HG03565 (cell line): ENCODE results near the gene SEC11A.
A peak's percentile ranks its signal among the peaks of the same experiment; 100 is the strongest.

Source experiments
- ATAC-seq: cut with Tn5 transposase; IDR thresholded peaks from one replicate; pipeline ENCODE4 v1.9.1; 2021; ENCODE audit warnings: mild to moderate bottlenecking, moderate library complexity; ENCODE audit not compliant: unreplicated experiment

The SEC11A gene

GRCh38 chr15:84685304-84685703 is 30.6 kb downstream of the SEC11A start:
- ATAC-seq, result no peak

- ATAC-seq, result no peak
Observed at GRCh38 chr15:84684092-84684491, 31.8 kb downstream of the SEC11A start.

- no peak for ATAC-seq
Observed at GRCh38 chr15:84681831-84682230, 34.1 kb downstream of the SEC11A start.

GRCh38 chr15:84671211-84671610 is 44.7 kb downstream of the SEC11A start:
- no peak for ATAC-seq

- ATAC-seq, result no peak
Observed at GRCh38 chr15:84669726-84670125, 46.2 kb downstream of the SEC11A start.

- no peak for ATAC-seq
Observed at GRCh38 chr15:84668221-84668982, 47.5 kb downstream of the SEC11A start.

GRCh38 chr15:84666373-84666772 is 49.6 kb downstream of the SEC11A start:
- no peak for ATAC-seq

GRCh38 chr15:84661001-84661400 is 54.9 kb downstream of the SEC11A start:
- ATAC-seq, result no peak

- no peak for ATAC-seq
Observed at GRCh38 chr15:84659904-84660781, 55.8 kb downstream of the SEC11A start.

- no peak for ATAC-seq
Observed at GRCh38 chr15:84658788-84659411, 57.0 kb downstream of the SEC11A start.

- peak; percentile 50 for ATAC-seq
Observed at GRCh38 chr15:84658080-84658787, 57.7 kb downstream of the SEC11A start, which contains the start of gene NMB. TSS of gene NMB (minus strand) at chr15:84658199. CDS start at chr15:84658152, 47 bp downstream.

- ATAC-seq, result no peak
Observed at GRCh38 chr15:84657748-84658079, 58.2 kb downstream of the SEC11A start.

GRCh38 chr15:84656972-84657371 is 59.0 kb downstream of the SEC11A start:
- no peak for ATAC-seq

GRCh38 chr15:84654689-84655453 is 61.1 kb downstream of the SEC11A start:
- ATAC-seq, result no peak

GRCh38 chr15:84653910-84654688 is 61.8 kb downstream of the SEC11A start, which contains the start of gene WDR73:
TSS of gene WDR73 (minus strand) at chr15:84654283. CDS start at chr15:84654274, 9 bp downstream.
- peak; percentile 65 for ATAC-seq

- no peak for ATAC-seq
Observed at GRCh38 chr15:84653584-84653909, 62.4 kb downstream of the SEC11A start.

GRCh38 chr15:84649706-84650105 is 66.2 kb downstream of the SEC11A start:
- no peak for ATAC-seq

GRCh38 chr15:84648539-84648938 is 67.4 kb downstream of the SEC11A start:
- ATAC-seq, result no peak

- ATAC-seq, result no peak
Observed at GRCh38 chr15:84647726-84648125, 68.2 kb downstream of the SEC11A start.
